Ascending aorta (tissue), 2 donors: Measurements from ENCODE around the gene ADGRF4. TPM values are rescaled to one million over a fixed set of nuclear protein-coding genes. Genes with fewer than 3 reads are reported as not detected.
"Not testable (repeated sequence)": the region's sequence is repeated elsewhere in the genome, so short reads cannot be mapped to it uniquely, and the experiment has no call there.

Experiments used
- DNase-seq, 2 donors: peaks; one replicate each; pipeline ENCODE4 v3.0.0-alpha.2; 2019; ENCODE audit warnings: low spot score in 2 of 2
- H3K27ac ChIP-seq, 2 donors: fragments of 200-600 bp; sonication (generic); one replicate each; pipeline ENCODE4 v1.5.1; 2016 to 2017; ENCODE audit warnings: mild to moderate bottlenecking in 1 of 2
- H3K27me3 ChIP-seq: fragments of 200-600 bp; sonication (generic); one replicate; pipeline ENCODE4 v1.5.1; 2017
- H3K36me3 ChIP-seq, 2 donors: fragments of 200-600 bp; sonication (generic); one replicate each; pipeline ENCODE4 v1.5.1; 2016
- H3K4me1 ChIP-seq, 2 donors: fragments of 200-600 bp; sonication (generic); one replicate each; pipeline ENCODE4 v1.5.1; 2016 to 2017; ENCODE audit warnings: mild to moderate bottlenecking in 1 of 2
- H3K4me3 ChIP-seq, 2 donors: fragments of 200-600 bp; sonication (generic); one replicate each; pipeline ENCODE4 v1.5.1; 2016 to 2017; ENCODE audit warnings: mild to moderate bottlenecking in 1 of 2
- H3K9me3 ChIP-seq, 2 donors: fragments of 200-600 bp; sonication (generic); one replicate each; pipeline ENCODE4 v1.5.1; 2016
- intact Hi-C: fragments of 100-400 bp; cut with DNase I; formaldehyde crosslinking; loops from one replicate; pipeline ENCODE4 v1.15.1; 2023
- total RNA-seq: library from RNA; depleted of rRNA; stranded (reverse); fragments of >200 nt; gene quantifications from one replicate; pipeline ENCODE4 v1.1.0, GENCODE V29; 2016
- TF ChIP-seq, protein P1 (sequence below), 3 experiments: fragments of 200-600 bp in 2 of 3; fragments of 450-650 bp in 1 of 3; sonication (generic) in 2 of 3; IDR thresholded peaks; one replicate each; pipeline ENCODE4 v1.5.1; 2016 to 2019; ENCODE audit warnings: antibody characterized with exemption in 3 of 3, mild to moderate bottlenecking in 1 of 3, moderate library complexity in 1 of 3

ADGRF4 gene
- total RNA-seq, 1 donor from 2014 or later: not detected

GRCh38 chr6:47737406-47737805 is 39.0 kb downstream of the ADGRF4 start:
- Histone ChIP-seq H3K27me3 (no peaks in the 10 kb centered on the region), H3K4me1 (no peaks in the 10 kb centered on the region), H3K36me3 (no peaks in the 10 kb centered on the region), H3K27ac (no peak overlapping the region), H3K9me3 (no peaks in the 10 kb centered on the region), H3K4me3 (no peak overlapping the region)
- intact Hi-C loops: no loop called here
- DNase-seq: no peak
- TF ChIP-seq, protein P1, sequence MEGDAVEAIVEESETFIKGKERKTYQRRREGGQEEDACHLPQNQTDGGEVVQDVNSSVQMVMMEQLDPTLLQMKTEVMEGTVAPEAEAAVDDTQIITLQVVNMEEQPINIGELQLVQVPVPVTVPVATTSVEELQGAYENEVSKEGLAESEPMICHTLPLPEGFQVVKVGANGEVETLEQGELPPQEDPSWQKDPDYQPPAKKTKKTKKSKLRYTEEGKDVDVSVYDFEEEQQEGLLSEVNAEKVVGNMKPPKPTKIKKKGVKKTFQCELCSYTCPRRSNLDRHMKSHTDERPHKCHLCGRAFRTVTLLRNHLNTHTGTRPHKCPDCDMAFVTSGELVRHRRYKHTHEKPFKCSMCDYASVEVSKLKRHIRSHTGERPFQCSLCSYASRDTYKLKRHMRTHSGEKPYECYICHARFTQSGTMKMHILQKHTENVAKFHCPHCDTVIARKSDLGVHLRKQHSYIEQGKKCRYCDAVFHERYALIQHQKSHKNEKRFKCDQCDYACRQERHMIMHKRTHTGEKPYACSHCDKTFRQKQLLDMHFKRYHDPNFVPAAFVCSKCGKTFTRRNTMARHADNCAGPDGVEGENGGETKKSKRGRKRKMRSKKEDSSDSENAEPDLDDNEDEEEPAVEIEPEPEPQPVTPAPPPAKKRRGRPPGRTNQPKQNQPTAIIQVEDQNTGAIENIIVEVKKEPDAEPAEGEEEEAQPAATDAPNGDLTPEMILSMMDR (IDR thresholded peaks at IDR 0.05): no peak

DNA sequence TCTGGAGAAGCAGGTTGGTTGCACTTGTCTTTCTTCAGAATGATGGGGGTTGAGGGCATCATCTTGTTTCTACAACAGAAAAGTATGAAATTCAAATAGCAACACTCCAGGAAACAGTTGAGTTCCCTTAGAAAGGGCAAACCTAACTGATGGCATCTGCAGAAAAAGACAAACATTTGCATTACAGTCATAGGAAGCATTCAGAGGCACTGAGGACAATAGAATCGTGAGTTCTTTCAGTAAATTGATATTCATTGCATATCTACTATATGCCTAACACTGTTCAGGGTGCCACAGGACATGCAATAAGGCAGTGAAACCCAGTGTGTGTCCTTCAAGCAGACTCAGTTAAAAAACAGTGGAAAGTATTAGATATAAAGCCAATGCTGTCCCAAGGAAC is 42.3 kb downstream of the ADGRF4 start:
- no peak overlapping the region for H3K4me3 ChIP-seq
- no peaks in the 10 kb centered on the region for H3K9me3 ChIP-seq
- intact Hi-C loops: no loop called here

GRCh38 chr6:47741807-47742206 is 43.4 kb downstream of the ADGRF4 start:
- no peaks in the 10 kb centered on the region for H3K36me3 ChIP-seq
- H3K27ac ChIP-seq: no peak overlapping the region
- no peak overlapping the region for H3K4me3 ChIP-seq
- TF ChIP-seq, protein P1 (IDR thresholded peaks at IDR 0.05): no peak
- no peaks in the 10 kb centered on the region for H3K27me3 ChIP-seq
- intact Hi-C loops: no loop called here
- H3K4me1 ChIP-seq: no peaks in the 10 kb centered on the region
- no peak for DNase-seq
- H3K9me3 ChIP-seq: no peaks in the 10 kb centered on the region

More for the DNA sequence above, 42.3 kb downstream of the ADGRF4 start:
- no peak overlapping the region for H3K27ac ChIP-seq
- H3K36me3 ChIP-seq: no peaks in the 10 kb centered on the region
- H3K4me1 ChIP-seq: no peaks in the 10 kb centered on the region
- no peaks in the 10 kb centered on the region for H3K27me3 ChIP-seq
- TF ChIP-seq, protein P1 (IDR thresholded peaks at IDR 0.05): no peak
- no peak for DNase-seq

- intact Hi-C loops: no loop called here
- Histone ChIP-seq H3K27me3 (no peaks in the 10 kb centered on the region), H3K9me3 (no peaks in the 10 kb centered on the region), H3K4me3 (no peak overlapping the region), H3K36me3 (no peaks in the 10 kb centered on the region), H3K27ac (no peak overlapping the region), H3K4me1 (no peaks in the 10 kb centered on the region)
- TF ChIP-seq, protein P1 (IDR thresholded peaks at IDR 0.05): no peak
- no peak for DNase-seq
Observed at GRCh38 chr6:47743744-47744143, 45.4 kb downstream of the ADGRF4 start.

- H3K36me3 ChIP-seq, H3K9me3 ChIP-seq, H3K4me1 ChIP-seq, DNase-seq, H3K27ac ChIP-seq, H3K4me3 ChIP-seq, H3K27me3 ChIP-seq, intact Hi-C loops: not testable (repeated sequence)
Observed at GRCh38 chr6:47745269-47745668, 46.9 kb downstream of the ADGRF4 start.

GRCh38 chr6:47749757-47750156 is 51.4 kb downstream of the ADGRF4 start:
- TF ChIP-seq, protein P1 (IDR thresholded peaks at IDR 0.05): no peak
- Histone ChIP-seq H3K27ac (no peak overlapping the region), H3K9me3 (no peaks in the 10 kb centered on the region), H3K36me3 (no peaks in the 10 kb centered on the region), H3K4me3 (no peak overlapping the region), H3K27me3 (no peaks in the 10 kb centered on the region), H3K4me1 (no peaks in the 10 kb centered on the region)
- intact Hi-C loops: no loop called here
- DNase-seq: no peak
